Measurements from ENCODE around the gene HSPA6. TPM values are rescaled to one million over a fixed set of nuclear protein-coding genes. Genes with fewer than 3 reads are reported as not detected.

Gene HSPA6
- total and polyA plus RNA-seq, 4 experiments from 2014 or later: 0.09 to 2.4 (median 2.4) TPM; not detected in 1

- Histone ChIP-seq H3K9me3 (ENCODE audit: control insufficient read depth in 1 of 2, low read length in 2 of 2) (no peaks in the 10 kb centered on the region), H3K36me3 (ENCODE audit: insufficient read depth, low read length) (no peaks in the 10 kb centered on the region), H3K27ac (ENCODE audit: low read depth, low read length) (no peak overlapping the region), H3K4me3 (ENCODE audit: low read length in 2 of 2) (no peak overlapping the region), H3K27me3 (ENCODE audit: insufficient read depth, low read length) (no peaks in the 10 kb centered on the region), H3K4me1 (ENCODE audit: insufficient read depth, low read length) (peaks cover 8% of the 10 kb centered on the region)
- no peak overlapping the region for H3K27ac Mint-ChIP-seq
- H3K4me3 Mint-ChIP-seq: no peak overlapping the region
- no peaks in the 10 kb centered on the region for H3K36me3 Mint-ChIP-seq
- ChIA-PET CTCF (ENCODE audit: partially characterized antibody) (interaction anchor here (0.8 to 1.4 kb wide), 3 partner anchors 8 to 11 kb away, joined by 3 to 7 read pairs (median 3); no protein-coding TSS in a partner anchor), POLR2A (ENCODE audit: partially characterized antibody) (no interaction called here)
- H3K9me3 Mint-ChIP-seq: no peaks in the 10 kb centered on the region
- peaks cover 21 to 32% of the 10 kb centered on the region in 2 donors for H3K27me3 Mint-ChIP-seq
- peaks cover 16 to 26% (median 21%) of the 10 kb centered on the region in 4 donors for H3K4me1 Mint-ChIP-seq
- intact Hi-C loops (cut with micrococcal nuclease): no loop called here
- DNase-seq: no peak
These were observed 28.9 kb upstream of the HSPA6 start for GRCh38 chr1:161495490-161495889.

- no peak overlapping the region for H3K4me3 Mint-ChIP-seq
- Histone ChIP-seq H3K4me1 (ENCODE audit: insufficient read depth, low read length) (no peaks in the 10 kb centered on the region), H3K27ac (ENCODE audit: low read depth, low read length) (no peak overlapping the region), H3K4me3 (ENCODE audit: low read length in 2 of 2) (no peak overlapping the region), H3K9me3 (ENCODE audit: control insufficient read depth in 1 of 2, low read length in 2 of 2) (no peaks in the 10 kb centered on the region), H3K27me3 (ENCODE audit: insufficient read depth, low read length) (no peaks in the 10 kb centered on the region), H3K36me3 (ENCODE audit: insufficient read depth, low read length) (no peaks in the 10 kb centered on the region)
- peaks cover 5 to 9% (median 6%) of the 10 kb centered on the region in 4 donors for H3K4me1 Mint-ChIP-seq
- H3K27me3 Mint-ChIP-seq: peaks cover 19 to 34% of the 10 kb centered on the region in 2 donors
- intact Hi-C loops (cut with micrococcal nuclease): no loop called here
- ChIA-PET POLR2A (ENCODE audit: partially characterized antibody) (no interaction called here), CTCF (ENCODE audit: partially characterized antibody) (interaction anchor here (1.3 kb wide), 1 partner anchor 11 kb away, joined by 3 read pairs; no protein-coding TSS in a partner anchor)
- no peak overlapping the region for H3K27ac Mint-ChIP-seq
- DNase-seq: no peak
- no peaks in the 10 kb centered on the region for H3K36me3 Mint-ChIP-seq
- H3K9me3 Mint-ChIP-seq: no peaks in the 10 kb centered on the region
These were observed 26.4 kb upstream of the HSPA6 start for GRCh38 chr1:161497961-161498360.

DNA sequence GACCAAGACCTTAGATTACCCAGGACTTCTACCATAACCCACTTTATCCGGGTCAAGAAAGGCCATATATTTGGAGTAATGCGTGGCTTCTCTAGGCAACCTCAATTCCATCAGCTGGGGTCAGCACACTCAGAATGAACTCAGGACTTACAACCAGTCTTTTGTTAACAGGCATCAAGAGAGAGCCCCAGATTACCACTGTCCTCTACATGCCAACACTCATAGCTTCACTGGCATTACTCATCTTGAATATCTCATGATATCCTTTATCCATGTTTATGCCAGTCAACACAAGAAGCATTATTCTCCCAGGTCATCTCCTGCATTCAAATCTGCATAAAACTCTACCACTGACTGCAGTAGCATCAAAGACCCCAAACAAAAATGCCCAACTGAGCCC, 25.7 kb upstream of the HSPA6 start:
- DNase-seq: no peak
- H3K4me1 ChIP-seq (ENCODE audit: insufficient read depth, low read length): no peaks in the 10 kb centered on the region
- H3K4me3 Mint-ChIP-seq: no peak overlapping the region
- ChIA-PET CTCF (ENCODE audit: partially characterized antibody) (no interaction called here), POLR2A (ENCODE audit: partially characterized antibody) (no interaction called here)
- no peaks in the 10 kb centered on the region for H3K9me3 ChIP-seq (ENCODE audit: control insufficient read depth in 1 of 2, low read length in 2 of 2)
- H3K4me3 ChIP-seq (ENCODE audit: low read length in 2 of 2): no peak overlapping the region
- no peak overlapping the region for H3K27ac Mint-ChIP-seq
- H3K36me3 ChIP-seq (ENCODE audit: insufficient read depth, low read length): no peaks in the 10 kb centered on the region
- intact Hi-C loops (cut with micrococcal nuclease): no loop called here
- H3K4me1 Mint-ChIP-seq: peaks cover 5 to 9% (median 6%) of the 10 kb centered on the region in 4 donors
- peaks cover 20 to 32% of the 10 kb centered on the region in 2 donors for H3K27me3 Mint-ChIP-seq
- H3K27ac ChIP-seq (ENCODE audit: low read depth, low read length): no peak overlapping the region
- no peaks in the 10 kb centered on the region for H3K9me3 Mint-ChIP-seq
- no peaks in the 10 kb centered on the region for H3K36me3 Mint-ChIP-seq
- H3K27me3 ChIP-seq (ENCODE audit: insufficient read depth, low read length): no peaks in the 10 kb centered on the region

- Histone ChIP-seq H3K4me1 (ENCODE audit: insufficient read depth, low read length) (no peaks in the 10 kb centered on the region), H3K4me3 (ENCODE audit: low read length in 2 of 2) (no peak overlapping the region), H3K36me3 (ENCODE audit: insufficient read depth, low read length) (no peaks in the 10 kb centered on the region), H3K27me3 (ENCODE audit: insufficient read depth, low read length) (no peaks in the 10 kb centered on the region), H3K27ac (ENCODE audit: low read depth, low read length) (no peak overlapping the region), H3K9me3 (ENCODE audit: control insufficient read depth in 1 of 2, low read length in 2 of 2) (no peaks in the 10 kb centered on the region)
- no peaks in the 10 kb centered on the region for H3K36me3 Mint-ChIP-seq
- no peaks in the 10 kb centered on the region for H3K9me3 Mint-ChIP-seq
- H3K4me3 Mint-ChIP-seq: no peak overlapping the region
- peaks cover 5 to 9% (median 6%) of the 10 kb centered on the region in 4 donors for H3K4me1 Mint-ChIP-seq
- peak overlapping the region in 1 of 7 donors; percentile 35 for H3K27ac Mint-ChIP-seq
- peaks cover 20 to 26% of the 10 kb centered on the region in 2 donors for H3K27me3 Mint-ChIP-seq
- intact Hi-C loops (cut with micrococcal nuclease): no loop called here
- POLR2A ChIA-PET (ENCODE audit: partially characterized antibody): no interaction called here
- CTCF ChIA-PET (ENCODE audit: partially characterized antibody): no interaction called here
- no peak for DNase-seq
These were observed 25.0 kb upstream of the HSPA6 start for GRCh38 chr1:161499099-161500039.

- POLR2A ChIA-PET (ENCODE audit: partially characterized antibody): no interaction called here
- no peak overlapping the region for H3K4me3 Mint-ChIP-seq
These were observed 23.1 kb upstream of the HSPA6 start for GRCh38 chr1:161501234-161501633.

GRCh38 chr1:161502181-161502580, 22.2 kb upstream of the HSPA6 start:
- Mint-ChIP-seq H3K27me3 (peaks cover 17 to 27% of the 10 kb centered on the region in 2 donors), H3K4me1 (peaks cover 5 to 9% (median 6%) of the 10 kb centered on the region in 4 donors), H3K27ac (no peak overlapping the region), H3K9me3 (peaks cover 0 to 1% (median 0%) of the 10 kb centered on the region in 8 donors), H3K4me3 (no peak overlapping the region), H3K36me3 (no peaks in the 10 kb centered on the region)
- ChIA-PET POLR2A (ENCODE audit: partially characterized antibody) (no interaction called here), CTCF (ENCODE audit: partially characterized antibody) (interaction anchor here (1.3 kb wide), 1 partner anchor 15 kb away, joined by 4 read pairs; no protein-coding TSS in a partner anchor)
- no peak for DNase-seq
- Histone ChIP-seq H3K4me1 (ENCODE audit: insufficient read depth, low read length) (no peaks in the 10 kb centered on the region), H3K27me3 (ENCODE audit: insufficient read depth, low read length) (no peaks in the 10 kb centered on the region), H3K9me3 (ENCODE audit: control insufficient read depth in 1 of 2, low read length in 2 of 2) (no peaks in the 10 kb centered on the region), H3K36me3 (ENCODE audit: insufficient read depth, low read length) (no peaks in the 10 kb centered on the region), H3K27ac (ENCODE audit: low read depth, low read length) (no peak overlapping the region), H3K4me3 (ENCODE audit: low read length in 2 of 2) (no peak overlapping the region)
- intact Hi-C loops (cut with micrococcal nuclease): no loop called here

More at GRCh38 chr1:161501234-161501633, 23.1 kb upstream of the HSPA6 start:
- intact Hi-C loops (cut with micrococcal nuclease): no loop called here
- H3K9me3 Mint-ChIP-seq: no peaks in the 10 kb centered on the region
- Histone ChIP-seq H3K27me3 (ENCODE audit: insufficient read depth, low read length) (no peaks in the 10 kb centered on the region), H3K9me3 (ENCODE audit: control insufficient read depth in 1 of 2, low read length in 2 of 2) (no peaks in the 10 kb centered on the region), H3K4me3 (ENCODE audit: low read length in 2 of 2) (no peak overlapping the region), H3K36me3 (ENCODE audit: insufficient read depth, low read length) (no peaks in the 10 kb centered on the region), H3K4me1 (ENCODE audit: insufficient read depth, low read length) (no peaks in the 10 kb centered on the region), H3K27ac (ENCODE audit: low read depth, low read length) (no peak overlapping the region)
- no peak for DNase-seq
- CTCF ChIA-PET (ENCODE audit: partially characterized antibody): interaction anchor here (1.3 kb wide), 1 partner anchor 14 kb away, joined by 4 read pairs; no protein-coding TSS in a partner anchor
- no peaks in the 10 kb centered on the region for H3K36me3 Mint-ChIP-seq
- peaks cover 5 to 9% (median 6%) of the 10 kb centered on the region in 4 donors for H3K4me1 Mint-ChIP-seq
- no peak overlapping the region for H3K27ac Mint-ChIP-seq
- peaks cover 24 to 25% of the 10 kb centered on the region in 2 donors for H3K27me3 Mint-ChIP-seq

- Histone ChIP-seq H3K9me3 (ENCODE audit: control insufficient read depth in 1 of 2, low read length in 2 of 2) (no peaks in the 10 kb centered on the region), H3K36me3 (ENCODE audit: insufficient read depth, low read length) (no peaks in the 10 kb centered on the region), H3K27me3 (ENCODE audit: insufficient read depth, low read length) (no peaks in the 10 kb centered on the region), H3K27ac (ENCODE audit: low read depth, low read length) (no peak overlapping the region), H3K4me1 (ENCODE audit: insufficient read depth, low read length) (no peaks in the 10 kb centered on the region), H3K4me3 (ENCODE audit: low read length in 2 of 2) (no peak overlapping the region)
- Mint-ChIP-seq H3K27ac (no peak overlapping the region), H3K4me1 (peaks cover 5 to 9% (median 6%) of the 10 kb centered on the region in 4 donors), H3K4me3 (no peak overlapping the region), H3K27me3 (peaks cover 17 to 25% of the 10 kb centered on the region in 2 donors), H3K9me3 (peaks cover 0 to 1% (median 0%) of the 10 kb centered on the region in 8 donors), H3K36me3 (no peaks in the 10 kb centered on the region)
- DNase-seq: no peak
- intact Hi-C loops (cut with micrococcal nuclease): no loop called here
- ChIA-PET CTCF (ENCODE audit: partially characterized antibody) (interaction anchor here (1.3 kb wide), 1 partner anchor 15 kb away, joined by 4 read pairs; no protein-coding TSS in a partner anchor), POLR2A (ENCODE audit: partially characterized antibody) (no interaction called here)
These were observed 21.5 kb upstream of the HSPA6 start for GRCh38 chr1:161502641-161503393.
